ENCODE data around the gene PGA5.

DNA sequence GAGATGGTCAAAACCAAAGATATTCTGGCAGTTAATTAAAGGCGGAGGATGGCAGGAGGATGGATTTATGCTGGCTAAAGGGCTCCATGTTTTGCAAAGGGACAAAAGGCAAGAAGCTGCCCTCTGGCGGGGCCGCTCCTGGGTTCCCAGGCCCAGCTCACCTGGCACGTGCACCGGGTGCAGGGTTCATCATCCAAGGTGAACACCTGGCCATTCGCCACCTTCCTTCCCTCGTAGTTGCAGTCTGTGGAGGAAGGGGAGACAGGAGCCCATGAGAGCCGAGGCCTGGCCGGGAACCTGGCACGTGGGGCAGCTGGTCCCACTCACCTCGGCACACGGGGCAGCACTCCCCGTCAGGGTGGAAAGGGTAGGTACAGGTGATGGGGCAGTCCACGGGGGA, 23.8 kb downstream of the PGA5 start:
- TF ChIP-seq, protein P1, sequence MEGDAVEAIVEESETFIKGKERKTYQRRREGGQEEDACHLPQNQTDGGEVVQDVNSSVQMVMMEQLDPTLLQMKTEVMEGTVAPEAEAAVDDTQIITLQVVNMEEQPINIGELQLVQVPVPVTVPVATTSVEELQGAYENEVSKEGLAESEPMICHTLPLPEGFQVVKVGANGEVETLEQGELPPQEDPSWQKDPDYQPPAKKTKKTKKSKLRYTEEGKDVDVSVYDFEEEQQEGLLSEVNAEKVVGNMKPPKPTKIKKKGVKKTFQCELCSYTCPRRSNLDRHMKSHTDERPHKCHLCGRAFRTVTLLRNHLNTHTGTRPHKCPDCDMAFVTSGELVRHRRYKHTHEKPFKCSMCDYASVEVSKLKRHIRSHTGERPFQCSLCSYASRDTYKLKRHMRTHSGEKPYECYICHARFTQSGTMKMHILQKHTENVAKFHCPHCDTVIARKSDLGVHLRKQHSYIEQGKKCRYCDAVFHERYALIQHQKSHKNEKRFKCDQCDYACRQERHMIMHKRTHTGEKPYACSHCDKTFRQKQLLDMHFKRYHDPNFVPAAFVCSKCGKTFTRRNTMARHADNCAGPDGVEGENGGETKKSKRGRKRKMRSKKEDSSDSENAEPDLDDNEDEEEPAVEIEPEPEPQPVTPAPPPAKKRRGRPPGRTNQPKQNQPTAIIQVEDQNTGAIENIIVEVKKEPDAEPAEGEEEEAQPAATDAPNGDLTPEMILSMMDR (conservative IDR thresholded peaks at IDR 0.05 in 1 of 2, IDR thresholded peaks at IDR 0.05 in 1 of 2; ENCODE audit: extremely low read depth in 1 of 2, insufficient read depth in 1 of 2, low read depth in 1 of 2, low read length in 2 of 2), result no peak
- no peak for TF ChIP-seq EZH2 (IDR thresholded peaks at IDR 0.05; ENCODE audit: borderline replicate concordance, low read length)

Measured in mammary epithelial cell (primary cell).